HG03045 (cell line): ENCODE results near the gene BCDIN3D.
"Not testable (repeated sequence)": the region's sequence is repeated elsewhere in the genome, so short reads cannot be mapped to it uniquely, and the experiment has no call there.

Source experiments
- ATAC-seq: cut with Tn5 transposase; IDR thresholded peaks from one replicate; pipeline ENCODE4 v1.9.1; 2021; ENCODE audit warnings: mild to moderate bottlenecking, moderate library complexity; ENCODE audit not compliant: unreplicated experiment

Gene BCDIN3D, protein sequence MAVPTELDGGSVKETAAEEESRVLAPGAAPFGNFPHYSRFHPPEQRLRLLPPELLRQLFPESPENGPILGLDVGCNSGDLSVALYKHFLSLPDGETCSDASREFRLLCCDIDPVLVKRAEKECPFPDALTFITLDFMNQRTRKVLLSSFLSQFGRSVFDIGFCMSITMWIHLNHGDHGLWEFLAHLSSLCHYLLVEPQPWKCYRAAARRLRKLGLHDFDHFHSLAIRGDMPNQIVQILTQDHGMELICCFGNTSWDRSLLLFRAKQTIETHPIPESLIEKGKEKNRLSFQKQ

DNA sequence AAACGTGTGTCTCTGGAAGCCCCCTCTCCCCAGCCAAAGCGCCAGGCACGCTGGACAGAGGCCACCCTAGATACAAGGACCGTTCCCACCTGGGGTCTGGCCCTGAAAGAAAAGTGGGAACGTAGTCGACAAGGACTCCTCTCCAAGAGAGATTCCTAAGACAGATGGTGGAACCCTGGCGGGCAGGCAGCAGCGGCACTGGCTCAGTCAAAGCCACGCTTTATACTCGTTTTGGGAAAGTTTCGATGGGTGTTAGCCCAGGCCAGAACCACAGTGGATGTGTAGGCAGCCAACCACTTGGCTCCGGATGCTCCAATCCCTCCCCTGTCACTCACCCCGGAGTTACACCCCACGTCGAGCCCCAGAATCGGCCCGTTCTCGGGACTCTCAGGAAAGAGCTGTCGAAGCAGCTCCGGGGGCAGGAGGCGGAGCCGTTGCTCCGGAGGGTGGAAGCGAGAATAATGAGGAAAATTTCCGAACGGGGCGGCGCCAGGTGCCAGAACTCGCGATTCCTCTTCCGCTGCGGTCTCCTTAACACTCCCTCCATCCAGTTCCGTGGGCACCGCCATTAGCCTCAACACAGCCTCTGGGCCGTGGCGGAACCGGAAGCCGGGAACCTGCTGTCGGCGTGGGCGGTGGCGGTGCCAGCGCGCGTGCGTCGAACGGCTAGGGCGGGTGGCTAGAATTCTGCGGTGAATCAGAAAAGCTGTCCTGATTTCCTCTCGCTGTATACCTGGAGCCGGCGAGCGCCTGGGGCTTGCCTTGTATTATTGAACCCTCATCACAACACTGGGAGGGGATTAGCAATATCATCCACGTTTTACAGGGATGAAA, at the start of gene BCDIN3D:
BCDIN3D (minus strand) TSS at position 588 of the 834 bp plus-strand sequence; CDS start at position 569, 19 bp downstream.
- peak; percentile 86 for ATAC-seq

DNA sequence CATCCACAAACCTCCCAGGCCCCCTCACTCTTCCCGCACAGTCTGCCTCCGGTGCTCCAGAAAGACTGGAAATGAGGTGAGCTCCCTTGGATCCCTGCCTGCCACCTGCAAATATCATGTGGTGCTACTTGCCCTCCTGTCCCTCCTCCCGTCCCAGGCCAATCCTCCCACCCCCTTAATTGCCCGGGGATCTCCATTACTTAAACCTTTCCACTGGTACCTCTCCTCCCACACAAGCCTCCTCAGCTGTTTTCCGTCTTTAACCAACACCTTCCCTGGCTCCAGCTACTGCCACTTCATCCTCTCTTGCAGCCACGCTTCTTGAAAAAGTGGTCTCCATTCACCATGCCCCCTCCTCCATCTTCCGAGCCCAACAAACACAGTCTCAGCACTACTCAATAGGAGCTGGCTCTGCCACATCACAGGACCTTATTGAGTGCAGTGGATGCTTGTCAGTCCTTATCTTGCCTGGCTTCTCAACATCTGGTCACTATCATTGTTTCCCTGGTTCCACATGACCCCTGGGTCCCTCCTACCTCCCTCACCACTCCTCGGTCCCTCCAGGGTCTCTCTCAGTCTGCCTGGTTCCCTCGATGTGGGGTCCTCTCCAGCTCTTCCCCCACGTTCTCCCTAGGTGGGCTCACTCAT, 49.3 kb upstream of the BCDIN3D start:
- ATAC-seq = no peak

DNA sequence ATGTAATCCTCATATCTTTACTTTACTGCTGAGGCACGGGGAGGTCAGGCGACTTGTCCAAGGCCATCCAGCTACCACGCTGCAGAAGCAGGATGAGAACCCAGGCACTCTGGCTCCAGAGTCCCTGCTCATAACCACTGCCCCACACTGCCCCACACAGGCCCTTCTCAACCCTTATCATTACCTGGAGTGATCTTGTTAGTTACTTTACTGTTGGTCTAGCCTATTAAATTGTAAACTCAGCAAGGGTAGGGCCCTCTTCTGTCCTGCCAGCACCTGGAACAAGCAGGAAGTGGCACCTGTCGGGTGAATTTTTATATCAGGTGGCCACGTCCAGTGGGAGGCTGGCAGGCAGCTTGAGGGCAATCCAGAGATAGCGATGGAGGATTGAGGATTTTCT, 48.6 kb upstream of the BCDIN3D start:
- no peak for ATAC-seq

DNA sequence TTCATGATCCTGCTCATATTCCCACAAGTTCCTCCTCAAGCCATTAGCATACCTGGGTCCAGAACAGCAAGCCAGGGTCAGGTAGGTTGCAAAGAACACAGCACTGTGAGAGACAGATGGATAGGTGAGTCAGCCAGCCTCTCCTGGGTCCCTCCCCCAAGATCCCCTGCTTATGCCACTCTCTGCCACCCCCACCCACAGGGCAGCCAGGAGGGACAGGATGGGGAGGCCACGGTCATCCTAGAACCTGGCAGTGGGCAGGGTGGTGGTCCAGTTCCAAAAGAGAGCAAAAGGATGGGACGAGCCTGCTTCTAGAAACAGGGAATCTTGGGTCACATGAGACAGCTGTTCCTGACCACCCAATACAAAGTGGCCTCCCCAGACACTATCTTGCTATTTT, 48.1 kb upstream of the BCDIN3D start:
- no peak for ATAC-seq

DNA sequence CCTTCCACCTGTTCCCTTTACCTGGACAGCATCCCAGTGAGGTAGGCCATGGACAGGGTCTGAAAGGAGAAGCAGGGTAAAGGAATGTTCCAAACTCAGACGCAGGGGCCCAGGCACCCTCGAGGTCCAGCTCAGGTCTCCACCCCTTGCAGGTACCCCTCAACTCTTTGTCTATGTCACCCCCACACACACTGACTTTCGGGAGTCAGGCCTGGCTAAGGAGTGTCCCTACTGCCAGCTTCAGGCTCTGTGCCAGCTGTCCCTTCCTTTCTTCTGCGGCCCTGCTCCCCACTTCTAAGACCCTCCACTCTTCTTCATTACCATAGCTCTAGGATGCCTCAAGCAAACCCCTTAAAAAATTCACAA, 47.2 kb upstream of the BCDIN3D start:
- no peak for ATAC-seq

DNA sequence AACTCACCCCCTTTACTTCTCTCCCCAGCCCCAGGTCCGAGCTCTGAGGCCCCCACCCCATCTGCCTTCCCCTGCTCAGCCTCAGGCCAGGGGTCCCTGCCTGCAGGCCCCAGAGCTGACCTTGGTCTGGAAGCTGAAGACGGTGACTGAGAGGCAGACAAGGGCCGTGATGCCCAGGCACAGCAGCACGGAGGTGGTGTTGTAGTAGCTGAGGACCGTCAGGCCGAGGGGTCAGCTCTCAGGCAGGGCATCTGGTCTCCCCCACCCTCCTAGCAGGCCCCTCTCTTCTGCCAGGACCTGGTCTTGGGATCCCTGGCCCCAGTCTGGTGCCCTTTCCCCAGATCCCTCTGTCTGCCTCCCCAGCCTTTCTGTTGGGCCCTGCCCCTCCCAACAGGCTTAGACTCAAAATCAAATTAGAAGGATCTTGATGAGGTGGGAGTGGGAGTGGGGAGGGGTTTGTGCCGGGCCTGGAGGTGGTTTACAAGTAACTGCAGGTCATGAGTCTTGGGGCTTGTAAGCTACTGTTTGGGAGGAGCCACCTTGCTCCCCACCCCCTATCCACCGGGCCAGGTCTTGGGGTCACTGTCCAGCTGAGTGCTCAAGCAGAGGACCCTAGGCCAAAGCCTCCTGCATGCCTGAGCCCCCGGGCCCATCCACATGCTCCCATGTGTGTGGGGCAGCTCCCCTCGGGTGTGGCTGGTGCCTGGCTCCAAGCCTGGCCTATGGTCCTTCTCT, 46.6 kb upstream of the BCDIN3D start:
- no peak for ATAC-seq

DNA sequence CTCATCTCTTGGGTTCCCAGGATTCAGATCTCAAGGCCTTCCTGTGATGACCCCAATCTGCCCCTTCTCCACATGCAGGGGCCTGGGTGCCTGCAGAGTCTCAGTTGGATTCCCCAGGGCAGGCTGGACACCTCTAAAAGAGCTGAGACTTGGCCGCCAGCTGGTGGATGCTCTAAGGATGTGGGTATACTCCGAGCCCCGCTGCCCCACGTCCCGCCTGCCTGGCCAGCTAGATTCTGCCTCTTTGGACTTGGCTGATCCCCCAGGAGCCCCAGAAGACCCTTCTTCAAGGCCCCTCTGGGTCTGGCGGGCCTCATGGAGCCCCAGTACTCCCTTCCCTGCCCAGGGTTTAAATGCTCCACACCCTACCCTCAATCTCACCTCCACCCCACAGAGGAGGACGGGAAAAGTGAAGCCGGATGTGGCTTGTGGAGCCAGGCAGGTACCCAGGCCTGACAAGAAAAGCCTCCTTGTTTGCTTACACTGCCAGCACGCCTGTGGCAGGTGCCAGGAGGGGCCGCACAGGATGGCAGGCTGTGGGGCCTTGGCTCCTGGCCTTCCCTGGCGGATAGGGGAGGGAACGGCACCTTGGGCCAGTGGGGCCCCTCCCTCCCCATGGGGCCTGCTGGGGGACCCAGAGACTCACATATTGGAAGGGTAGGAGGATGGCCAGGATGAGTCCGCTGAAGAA, 45.7 kb upstream of the BCDIN3D start:
- no peak for ATAC-seq

DNA sequence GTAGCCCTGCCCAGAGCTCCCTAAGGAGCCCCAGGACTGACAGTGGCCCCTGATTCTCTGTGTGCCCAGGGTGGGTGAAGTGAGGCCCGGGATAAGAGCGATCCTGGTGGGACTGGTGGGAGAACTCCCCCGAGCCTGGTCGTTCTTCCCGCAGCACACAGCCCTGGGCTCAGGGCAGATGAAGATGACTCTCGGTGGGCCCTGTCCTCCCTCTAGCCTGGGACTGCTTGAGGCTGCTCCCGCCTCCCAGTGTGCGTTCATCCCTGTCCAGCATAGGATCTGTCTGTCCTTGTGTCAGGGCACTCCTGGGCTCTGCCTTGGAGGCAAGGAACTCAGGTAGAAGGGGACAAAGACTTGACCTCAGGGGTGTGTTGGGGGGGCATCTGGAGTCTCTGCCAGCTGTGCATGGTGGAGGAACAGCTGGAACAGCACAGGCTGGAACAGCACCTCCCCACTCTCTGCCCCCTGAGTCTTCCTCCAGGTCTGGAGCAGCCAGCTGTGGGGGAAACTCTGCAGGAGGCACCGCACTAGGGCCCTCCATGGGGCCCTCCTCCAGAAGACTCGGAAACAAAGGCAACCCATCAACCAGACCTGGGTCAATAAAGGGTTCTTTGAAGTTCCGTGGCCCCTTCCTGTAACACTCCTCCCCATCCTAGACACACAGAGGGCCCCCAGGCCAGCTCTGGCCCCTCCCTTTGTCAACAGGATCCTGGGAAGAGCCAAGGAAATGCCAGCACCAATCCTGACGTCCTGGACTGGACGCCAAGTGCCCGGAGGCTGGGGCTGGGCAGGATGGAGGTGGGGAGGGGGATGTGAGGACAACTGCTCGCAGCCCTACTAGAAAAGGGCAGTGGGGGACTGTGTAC, 44.9 kb upstream of the BCDIN3D start:
- no peak for ATAC-seq

DNA sequence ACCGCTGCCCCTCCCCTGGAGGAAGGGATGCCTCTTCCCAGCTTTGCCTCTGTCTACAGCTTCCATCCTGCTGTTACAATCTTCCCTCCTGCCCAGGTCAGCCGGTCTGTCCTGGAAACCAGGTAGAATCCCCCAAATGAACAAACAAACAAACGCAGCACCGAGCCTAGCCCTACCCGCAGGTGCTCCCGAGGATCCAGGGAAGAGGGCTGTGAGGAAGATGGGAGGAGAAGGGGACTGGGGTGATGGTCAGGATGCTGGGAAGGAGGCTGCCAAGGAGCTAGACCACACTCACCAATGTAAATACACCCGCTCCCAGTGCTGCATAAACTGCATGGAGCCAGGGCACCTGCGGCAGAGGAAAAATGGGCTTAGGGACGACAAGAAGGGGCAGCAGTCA, 44.2 kb upstream of the BCDIN3D start:
- ATAC-seq = no peak

DNA sequence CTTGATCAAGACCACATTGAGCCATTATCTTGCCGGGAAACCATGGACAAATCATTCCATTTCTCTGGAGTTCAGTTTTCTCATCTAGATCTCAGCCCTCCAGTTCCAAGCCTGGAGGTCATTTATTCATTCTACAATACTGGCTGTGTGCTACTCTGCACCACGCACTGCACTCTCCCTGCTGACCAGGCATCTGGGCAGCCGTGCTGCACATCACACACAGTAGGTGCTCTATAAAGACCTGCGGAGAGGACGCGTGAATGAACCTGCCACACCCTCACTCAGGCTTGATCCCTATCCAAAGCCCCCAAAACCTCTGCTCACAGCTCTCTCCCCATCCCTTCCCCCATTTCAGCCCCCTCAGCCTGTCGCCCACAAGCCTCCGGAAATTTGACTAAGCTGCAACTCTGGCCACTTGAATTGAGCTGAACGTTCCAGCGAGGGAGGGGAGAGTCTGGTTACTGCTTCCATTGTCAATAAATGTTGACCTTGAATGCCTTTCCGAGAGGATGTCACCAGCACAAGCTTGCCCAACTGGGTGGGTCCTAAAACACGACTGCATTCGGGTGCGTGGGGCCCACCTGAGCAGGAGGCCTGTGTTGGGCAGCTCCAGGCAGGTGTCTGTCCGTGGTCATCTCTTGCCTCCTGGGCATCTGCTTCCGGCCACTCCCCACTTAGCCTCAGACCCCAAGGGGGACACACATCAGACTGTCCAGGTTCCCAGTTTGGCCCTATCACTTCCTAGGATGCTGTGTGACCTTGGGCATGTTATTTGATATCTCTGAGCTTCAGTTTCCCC, 43.0 kb upstream of the BCDIN3D start:
- no peak for ATAC-seq

DNA sequence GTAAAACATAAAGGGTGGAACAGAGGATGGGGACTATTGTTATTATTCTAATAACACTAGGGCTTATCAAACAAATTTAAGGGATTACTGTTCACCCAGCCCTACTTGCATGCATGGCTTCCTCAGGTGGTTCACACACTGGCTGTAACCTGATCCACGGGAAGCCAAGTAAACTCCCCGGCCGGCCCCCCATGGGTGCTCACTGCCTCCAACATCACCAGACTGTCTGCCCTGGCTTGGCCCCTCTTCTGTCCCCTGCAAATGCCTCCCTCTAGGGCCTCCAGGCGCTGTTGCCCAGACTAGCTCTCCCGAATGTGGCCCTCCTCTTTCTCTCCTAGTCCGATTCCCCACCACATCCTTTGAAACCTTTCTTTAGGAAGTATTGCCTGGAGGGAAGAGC, 42.2 kb upstream of the BCDIN3D start:
- ATAC-seq = no peak

DNA sequence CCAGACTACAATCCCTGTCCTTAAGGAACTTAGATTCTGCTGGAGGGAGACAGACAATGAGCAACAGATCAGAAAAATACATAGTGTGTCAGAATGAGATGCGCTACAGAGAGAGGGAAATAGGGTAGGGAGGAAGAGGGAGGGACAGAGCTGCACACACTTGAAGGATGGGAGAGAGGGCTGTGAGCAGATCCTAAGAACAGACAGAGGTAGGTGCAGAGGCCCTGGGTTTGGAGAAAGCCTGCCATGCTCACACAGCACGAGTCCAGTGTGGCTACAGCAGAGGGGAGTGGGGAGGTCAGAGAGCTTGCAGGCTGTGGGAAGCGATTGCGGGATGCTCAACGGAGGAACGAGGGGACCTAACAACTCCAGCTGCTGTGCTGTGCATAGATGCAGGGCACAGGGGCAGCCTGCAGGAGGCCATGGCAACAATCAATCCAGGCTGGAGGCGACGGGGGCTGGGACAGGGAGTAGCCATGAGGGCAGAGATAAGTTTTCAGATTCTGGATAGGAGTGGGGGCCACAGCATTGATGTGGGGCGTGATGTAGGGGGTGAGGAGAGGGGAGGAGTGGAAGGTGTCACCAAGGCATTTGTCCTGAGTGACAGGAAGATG, 40.1 kb upstream of the BCDIN3D start:
- ATAC-seq = no peak

DNA sequence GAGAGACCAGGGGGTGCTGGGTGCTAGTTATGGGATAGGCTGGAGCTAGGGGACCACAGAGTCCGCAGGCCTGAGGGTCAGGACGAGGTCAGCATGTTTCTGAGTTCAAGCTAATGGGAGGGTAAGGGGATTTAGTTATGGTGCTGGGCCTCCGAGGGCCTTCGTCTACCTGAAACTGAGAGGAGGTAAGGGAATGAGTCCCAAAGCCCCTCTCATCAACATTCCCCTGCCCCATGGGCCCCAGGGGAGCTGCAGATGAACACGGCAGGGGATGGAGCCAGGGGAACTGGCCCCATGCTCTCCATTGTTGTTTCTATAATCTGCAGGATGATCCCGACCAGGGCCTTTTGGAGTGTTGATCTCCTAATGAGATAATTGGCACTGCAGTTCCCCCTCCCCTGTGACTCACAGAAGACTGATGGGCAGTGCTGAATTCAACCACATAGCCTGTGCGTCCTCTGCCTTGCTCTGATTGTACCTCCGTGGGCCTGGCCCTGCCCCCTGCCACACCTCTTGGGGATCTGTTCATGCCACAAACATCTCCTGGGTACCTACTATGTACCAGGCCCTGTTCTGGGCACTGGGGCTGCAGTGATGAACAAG, 39.4 kb upstream of the BCDIN3D start:
- no peak for ATAC-seq

DNA sequence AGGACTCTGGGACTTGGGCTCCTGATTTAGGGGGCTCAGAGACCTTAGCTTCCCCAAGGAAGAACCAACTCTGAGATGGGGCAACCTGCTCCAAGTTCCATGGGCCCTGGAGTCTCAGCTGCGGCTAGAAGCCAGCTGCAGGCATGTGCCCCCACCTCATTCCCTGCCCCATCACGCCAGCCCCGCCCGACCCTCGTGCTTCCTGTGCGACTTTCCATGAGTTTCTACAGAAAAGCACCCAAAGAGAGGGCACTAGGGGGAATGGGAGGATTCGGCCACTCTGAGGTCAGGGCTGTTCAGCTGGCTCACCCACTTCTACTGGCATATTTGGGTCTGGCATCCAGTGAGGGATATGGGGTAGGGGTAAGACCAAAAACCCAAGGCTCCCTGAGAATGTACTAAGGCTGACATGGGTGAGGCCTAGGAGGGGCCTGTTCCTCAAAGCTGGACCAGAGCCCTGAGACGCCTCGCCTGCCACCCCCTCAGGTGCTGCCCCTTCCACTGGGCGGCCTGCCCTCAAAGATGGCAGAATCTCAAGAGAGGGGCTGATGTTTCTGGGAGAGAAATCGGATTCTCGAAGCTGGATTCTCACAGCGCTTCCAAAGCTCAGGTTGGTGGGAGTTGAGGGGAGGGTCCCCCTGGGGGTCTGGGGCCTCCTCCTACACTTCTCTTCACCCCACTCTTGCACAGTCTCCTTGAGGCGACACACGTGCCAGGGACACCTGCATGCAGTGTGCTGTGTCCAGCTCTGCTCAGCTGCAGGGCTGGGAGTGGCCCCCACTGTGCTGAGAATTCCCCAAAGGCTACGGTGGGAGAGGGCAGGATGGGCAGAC, 38.7 kb upstream of the BCDIN3D start:
- no peak for ATAC-seq

DNA sequence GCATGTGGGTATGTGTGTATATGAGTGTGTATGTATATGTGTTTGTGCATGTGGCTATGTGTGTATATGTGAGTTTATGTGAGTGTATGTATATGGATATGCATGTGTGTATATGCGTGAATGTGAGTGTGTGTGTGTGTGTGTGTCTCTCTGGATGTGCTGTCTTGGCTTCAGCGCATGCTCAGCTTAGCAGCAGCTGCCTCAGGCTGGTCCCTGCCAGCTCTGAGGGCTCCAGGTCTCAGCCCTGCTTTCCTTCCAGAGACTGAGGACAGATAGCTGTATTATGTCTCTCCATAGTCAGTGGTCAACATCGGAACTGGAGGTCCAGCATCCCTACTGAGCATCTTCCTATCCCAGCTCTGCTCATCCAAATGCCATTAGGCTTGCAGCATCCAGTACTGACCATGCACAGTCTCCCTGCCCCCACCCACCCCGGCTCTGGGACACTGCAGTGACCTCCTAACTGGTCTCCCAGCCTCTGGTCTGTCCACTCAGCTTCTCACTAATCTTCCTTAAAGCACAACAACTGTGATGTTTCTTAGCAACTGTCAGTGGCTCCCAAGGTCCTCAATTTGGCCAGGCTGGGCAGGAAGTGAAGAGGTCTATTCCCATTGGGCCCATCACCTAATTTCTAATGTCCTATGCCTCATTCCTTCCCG, 38.0 kb upstream of the BCDIN3D start:
- ATAC-seq = no peak

DNA sequence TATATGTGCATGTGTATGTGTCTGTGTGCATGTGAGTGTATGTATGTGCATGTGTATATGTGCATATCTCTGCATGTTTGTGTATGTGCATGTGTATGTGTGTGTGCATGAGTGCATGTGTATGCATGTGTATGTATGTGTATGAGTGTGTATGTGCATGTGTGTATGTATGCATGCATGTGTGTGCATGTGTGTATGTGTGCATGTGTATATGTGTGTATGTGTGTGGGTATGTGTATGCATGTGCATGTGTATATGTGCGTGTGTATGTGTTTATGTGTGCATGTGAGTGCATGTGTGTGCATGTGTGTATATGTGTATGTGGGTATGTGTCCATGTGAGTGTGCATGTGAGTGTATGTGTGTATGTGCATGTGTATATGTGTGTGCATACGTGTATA, 36.2 kb upstream of the BCDIN3D start:
- not testable (repeated sequence) for ATAC-seq

DNA sequence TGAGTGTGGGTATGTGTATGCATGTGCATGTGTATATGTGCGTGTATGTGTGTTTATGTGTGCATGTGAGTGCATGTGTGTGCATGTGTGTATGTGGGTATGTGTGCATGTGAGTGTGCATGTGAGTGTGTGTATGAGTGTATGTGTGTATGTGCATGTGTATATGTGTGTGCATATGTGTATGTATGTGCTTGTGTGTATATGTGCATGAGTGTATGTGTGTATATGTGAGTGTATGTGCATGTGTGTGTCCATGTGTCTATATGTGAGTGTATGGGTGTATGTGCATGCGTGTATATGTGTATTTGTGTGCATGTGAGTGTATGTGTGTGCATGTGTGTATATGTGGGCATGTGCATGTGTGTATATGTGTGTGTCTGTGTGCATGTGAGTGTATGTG, 35.1 kb upstream of the BCDIN3D start:
- ATAC-seq = no peak
